Bronchial epithelial cell (primary cell): Measurements from ENCODE around the gene CTNNA2. TPM values are rescaled to one million over a fixed set of nuclear protein-coding genes. Genes with fewer than 3 reads are reported as not detected.

ENCODE experiments used
- DNase-seq: peaks from one replicate; pipeline ENCODE4 v3.0.0-alpha.2; 2010; ENCODE audit warnings: low read depth
- FAIRE-seq: peaks from 2 replicates; lab custom pipeline; 2011; peaks lifted over from hg19 to GRCh38; lab: Jason Lieb, UNC
- H3K27me3 ChIP-seq: 2 replicates; pipeline ENCODE4 v1.5.1; 2011; ENCODE audit warnings: low read length; ENCODE audit not compliant: control insufficient read depth, insufficient read depth
- H3K36me3 ChIP-seq: 2 replicates; pipeline ENCODE4 v1.5.1; 2011; ENCODE audit warnings: low read length; ENCODE audit not compliant: control insufficient read depth, insufficient read depth
- H3K4me3 ChIP-seq: 2 replicates; pipeline ENCODE4 v1.5.1; 2011; ENCODE audit warnings: mild to moderate bottlenecking, low read depth, low read length, control low read depth
- total RNA-seq: library from RNA; depleted of rRNA; stranded (reverse); fragments of >200 nt; gene quantifications from 2 replicates; pipeline ENCODE4 v1.2.1, GENCODE V29; 2014
- TF ChIP-seq, protein P1 (sequence below): IDR thresholded peaks from 2 replicates; pipeline ENCODE4 v1.5.1; 2011; ENCODE audit warnings: mild to moderate bottlenecking, moderate library complexity, low read length, control low read depth, inconsistent platforms; ENCODE audit not compliant: insufficient read depth, severe bottlenecking

The CTNNA2 gene
- total RNA-seq, 1 donor from 2014 or later, result not detected

GRCh38 chr2:80209458-80209857, 696.6 kb downstream of the CTNNA2 start:
- FAIRE-seq, result no peak
- Histone ChIP-seq H3K36me3 (no peaks in the 10 kb centered on the region), H3K4me3 (no peak overlapping the region), H3K27me3 (no peaks in the 10 kb centered on the region)
- TF ChIP-seq, protein P1, sequence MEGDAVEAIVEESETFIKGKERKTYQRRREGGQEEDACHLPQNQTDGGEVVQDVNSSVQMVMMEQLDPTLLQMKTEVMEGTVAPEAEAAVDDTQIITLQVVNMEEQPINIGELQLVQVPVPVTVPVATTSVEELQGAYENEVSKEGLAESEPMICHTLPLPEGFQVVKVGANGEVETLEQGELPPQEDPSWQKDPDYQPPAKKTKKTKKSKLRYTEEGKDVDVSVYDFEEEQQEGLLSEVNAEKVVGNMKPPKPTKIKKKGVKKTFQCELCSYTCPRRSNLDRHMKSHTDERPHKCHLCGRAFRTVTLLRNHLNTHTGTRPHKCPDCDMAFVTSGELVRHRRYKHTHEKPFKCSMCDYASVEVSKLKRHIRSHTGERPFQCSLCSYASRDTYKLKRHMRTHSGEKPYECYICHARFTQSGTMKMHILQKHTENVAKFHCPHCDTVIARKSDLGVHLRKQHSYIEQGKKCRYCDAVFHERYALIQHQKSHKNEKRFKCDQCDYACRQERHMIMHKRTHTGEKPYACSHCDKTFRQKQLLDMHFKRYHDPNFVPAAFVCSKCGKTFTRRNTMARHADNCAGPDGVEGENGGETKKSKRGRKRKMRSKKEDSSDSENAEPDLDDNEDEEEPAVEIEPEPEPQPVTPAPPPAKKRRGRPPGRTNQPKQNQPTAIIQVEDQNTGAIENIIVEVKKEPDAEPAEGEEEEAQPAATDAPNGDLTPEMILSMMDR, result no peak
- DNase-seq, result no peak

- DNase-seq, result no peak
- Histone ChIP-seq H3K27me3 (no peaks in the 10 kb centered on the region), H3K36me3 (no peaks in the 10 kb centered on the region), H3K4me3 (no peak overlapping the region)
- TF ChIP-seq, protein P1, result no peak
- no peak for FAIRE-seq
Measured at GRCh38 chr2:80217446-80217845, 704.6 kb downstream of the CTNNA2 start.

GRCh38 chr2:80222644-80223043, 709.8 kb downstream of the CTNNA2 start:
- Histone ChIP-seq H3K36me3 (no peaks in the 10 kb centered on the region), H3K27me3 (no peaks in the 10 kb centered on the region), H3K4me3 (no peak overlapping the region)
- TF ChIP-seq, protein P1, result no peak
- no peak for FAIRE-seq
- DNase-seq, result no peak

DNA sequence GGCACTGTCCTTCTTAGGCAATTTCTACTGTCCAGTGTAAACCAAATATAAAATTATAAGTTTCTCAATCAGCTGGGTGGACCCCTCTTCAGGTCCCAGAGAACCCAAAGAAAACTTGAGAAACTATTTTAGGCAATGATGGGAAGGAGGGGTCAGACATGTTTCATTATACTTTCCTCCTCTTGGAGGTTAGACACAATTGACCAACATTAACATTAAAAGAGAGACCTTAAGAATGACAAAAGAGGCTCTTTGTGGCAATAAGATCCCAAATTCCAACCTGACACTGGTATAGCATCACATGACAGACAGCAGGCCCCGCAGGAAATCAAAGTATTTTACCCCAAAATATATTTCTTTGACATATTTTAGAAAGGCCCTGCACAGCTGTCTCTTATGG, 718.6 kb downstream of the CTNNA2 start:
- no peak overlapping the region for H3K4me3 ChIP-seq
- H3K36me3 ChIP-seq, result no peaks in the 10 kb centered on the region
- FAIRE-seq (no peak), DNase-seq (no peak)
- TF ChIP-seq, protein P1, result no peak
- no peaks in the 10 kb centered on the region for H3K27me3 ChIP-seq

DNA sequence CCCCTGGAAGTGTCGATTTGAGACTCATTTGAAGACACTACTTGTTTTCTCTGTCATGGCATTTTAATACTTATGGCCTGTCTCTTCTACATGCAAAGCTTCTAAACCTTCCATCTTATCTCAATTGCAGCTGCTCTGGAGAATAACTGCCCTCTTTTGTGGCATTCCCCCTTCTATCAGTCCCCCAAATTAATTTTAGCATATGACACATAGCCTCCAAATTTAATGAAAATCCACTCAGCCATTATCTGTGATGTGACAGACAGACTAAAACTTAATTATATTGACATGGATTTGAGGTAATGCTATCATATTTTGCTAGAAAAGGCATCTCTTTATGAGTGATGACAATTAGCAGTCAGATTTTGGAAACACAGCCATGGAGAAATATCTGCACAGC, 720.5 kb downstream of the CTNNA2 start:
- DNase-seq (no peak), FAIRE-seq (no peak)
- no peak overlapping the region for H3K4me3 ChIP-seq
- TF ChIP-seq, protein P1, result no peak
- H3K27me3 ChIP-seq, result no peaks in the 10 kb centered on the region
- no peaks in the 10 kb centered on the region for H3K36me3 ChIP-seq
